ENCODE data around the gene FASN. TPM values are rescaled to one million over a fixed set of nuclear protein-coding genes. Genes with fewer than 3 reads are reported as not detected.
"Not testable (repeated sequence)": the region's sequence is repeated elsewhere in the genome, so short reads cannot be mapped to it uniquely, and the experiment has no call there.

The FASN gene
- polyA plus RNA-seq, 2 of the 4 experiments (the other 2 are of a cell fraction) = 12.9 to 169 TPM

DNA sequence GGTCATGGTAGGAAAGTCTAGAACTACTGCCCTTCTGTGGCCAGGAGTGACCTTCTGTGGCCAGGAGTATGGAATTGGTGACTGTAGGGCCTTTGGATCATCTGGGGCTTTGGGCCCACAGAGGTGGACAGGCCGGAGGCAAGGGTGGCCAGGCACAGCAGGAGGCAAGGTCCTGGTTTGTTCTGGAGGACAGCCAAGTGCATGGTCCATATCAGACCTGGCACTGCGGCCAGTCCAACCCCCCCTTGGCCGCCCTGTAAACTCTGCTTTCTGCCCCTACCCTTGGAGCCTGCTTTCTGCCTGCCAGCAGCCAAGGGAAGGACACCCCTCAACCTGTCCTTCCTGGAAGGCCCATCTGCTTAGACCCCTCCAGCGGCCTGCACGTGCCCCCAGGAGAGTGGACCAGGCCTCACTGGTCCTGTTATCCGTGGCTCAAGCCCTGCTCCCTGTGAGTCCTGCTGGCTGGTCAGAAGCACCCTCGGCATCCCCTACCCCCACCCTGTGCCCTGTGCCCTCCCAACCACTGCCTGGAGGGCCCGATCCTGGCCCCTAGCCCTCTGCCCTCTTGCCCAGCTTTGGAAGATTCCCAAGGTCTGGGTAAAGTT is 58.2 kb downstream of the FASN start:
- FAIRE-seq (no peak), DNase-seq (ENCODE audit: low read depth in 1 of 2, low spot score in 1 of 2) (no peak), ATAC-seq (no peak)
- Histone ChIP-seq H3K27ac (no peak overlapping the region), H3K4me3 (no peak overlapping the region), H3K4me2 (no peak overlapping the region), H3K9me3 (no peaks in the 10 kb centered on the region), H3K4me1 (peaks cover 8% of the 10 kb centered on the region; the same call in 2 of the 3 replicates)
- 80% methylated on average over 8 of the region's 8 CpGs for WGBS (ENCODE audit: missing lambda C conversion rate)
- ChIA-PET POLR2A (no interaction called here), CTCF (interaction anchor here (0.7 to 4.4 kb wide), 7 partner anchors 11 to 163 kb away, joined by 3 to 59 read pairs (median 4); partner anchors contain the start of gene RAC3)
- no peak for TF ChIP-seq MYC (IDR thresholded peaks at IDR 0.05; ENCODE audit: borderline replicate concordance, low read length)
- TF ChIP-seq JUNB (IDR thresholded peaks at IDR 0.05) = no peak
- no peak for TF ChIP-seq EHMT2 (IDR thresholded peaks at IDR 0.05; ENCODE audit: low read depth)
- no peak for TF ChIP-seq RNF2 (IDR thresholded peaks at IDR 0.05; ENCODE audit: borderline replicate concordance, low read depth)
- TF ChIP-seq EP300 (IDR thresholded peaks at IDR 0.05) = no peak
- TF ChIP-seq RAD21 (conservative IDR thresholded peaks at IDR 0.05 in 1 of 2, IDR thresholded peaks at IDR 0.05 in 1 of 2) = no peak
- no peak for TF ChIP-seq ZSCAN20 (CRISPR knock-in tag; IDR thresholded peaks at IDR 0.05)
- TF ChIP-seq, protein P1, sequence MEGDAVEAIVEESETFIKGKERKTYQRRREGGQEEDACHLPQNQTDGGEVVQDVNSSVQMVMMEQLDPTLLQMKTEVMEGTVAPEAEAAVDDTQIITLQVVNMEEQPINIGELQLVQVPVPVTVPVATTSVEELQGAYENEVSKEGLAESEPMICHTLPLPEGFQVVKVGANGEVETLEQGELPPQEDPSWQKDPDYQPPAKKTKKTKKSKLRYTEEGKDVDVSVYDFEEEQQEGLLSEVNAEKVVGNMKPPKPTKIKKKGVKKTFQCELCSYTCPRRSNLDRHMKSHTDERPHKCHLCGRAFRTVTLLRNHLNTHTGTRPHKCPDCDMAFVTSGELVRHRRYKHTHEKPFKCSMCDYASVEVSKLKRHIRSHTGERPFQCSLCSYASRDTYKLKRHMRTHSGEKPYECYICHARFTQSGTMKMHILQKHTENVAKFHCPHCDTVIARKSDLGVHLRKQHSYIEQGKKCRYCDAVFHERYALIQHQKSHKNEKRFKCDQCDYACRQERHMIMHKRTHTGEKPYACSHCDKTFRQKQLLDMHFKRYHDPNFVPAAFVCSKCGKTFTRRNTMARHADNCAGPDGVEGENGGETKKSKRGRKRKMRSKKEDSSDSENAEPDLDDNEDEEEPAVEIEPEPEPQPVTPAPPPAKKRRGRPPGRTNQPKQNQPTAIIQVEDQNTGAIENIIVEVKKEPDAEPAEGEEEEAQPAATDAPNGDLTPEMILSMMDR (IDR thresholded peaks at IDR 0.05) = no peak
- TF ChIP-seq, protein P2, sequence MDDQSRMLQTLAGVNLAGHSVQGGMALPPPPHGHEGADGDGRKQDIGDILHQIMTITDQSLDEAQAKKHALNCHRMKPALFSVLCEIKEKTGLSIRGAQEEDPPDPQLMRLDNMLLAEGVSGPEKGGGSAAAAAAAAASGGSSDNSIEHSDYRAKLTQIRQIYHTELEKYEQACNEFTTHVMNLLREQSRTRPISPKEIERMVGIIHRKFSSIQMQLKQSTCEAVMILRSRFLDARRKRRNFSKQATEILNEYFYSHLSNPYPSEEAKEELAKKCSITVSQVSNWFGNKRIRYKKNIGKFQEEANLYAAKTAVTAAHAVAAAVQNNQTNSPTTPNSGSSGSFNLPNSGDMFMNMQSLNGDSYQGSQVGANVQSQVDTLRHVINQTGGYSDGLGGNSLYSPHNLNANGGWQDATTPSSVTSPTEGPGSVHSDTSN (IDR thresholded peaks at IDR 0.05) = no peak
- TF ChIP-seq EHF (CRISPR knock-in tag; IDR thresholded peaks at IDR 0.05) = no peak
- TF ChIP-seq NR3C1 (IDR thresholded peaks at IDR 0.05) = no peak
- TF ChIP-seq GATA3 (IDR thresholded peaks at IDR 0.05; ENCODE audit: borderline replicate concordance) = no peak

DNA sequence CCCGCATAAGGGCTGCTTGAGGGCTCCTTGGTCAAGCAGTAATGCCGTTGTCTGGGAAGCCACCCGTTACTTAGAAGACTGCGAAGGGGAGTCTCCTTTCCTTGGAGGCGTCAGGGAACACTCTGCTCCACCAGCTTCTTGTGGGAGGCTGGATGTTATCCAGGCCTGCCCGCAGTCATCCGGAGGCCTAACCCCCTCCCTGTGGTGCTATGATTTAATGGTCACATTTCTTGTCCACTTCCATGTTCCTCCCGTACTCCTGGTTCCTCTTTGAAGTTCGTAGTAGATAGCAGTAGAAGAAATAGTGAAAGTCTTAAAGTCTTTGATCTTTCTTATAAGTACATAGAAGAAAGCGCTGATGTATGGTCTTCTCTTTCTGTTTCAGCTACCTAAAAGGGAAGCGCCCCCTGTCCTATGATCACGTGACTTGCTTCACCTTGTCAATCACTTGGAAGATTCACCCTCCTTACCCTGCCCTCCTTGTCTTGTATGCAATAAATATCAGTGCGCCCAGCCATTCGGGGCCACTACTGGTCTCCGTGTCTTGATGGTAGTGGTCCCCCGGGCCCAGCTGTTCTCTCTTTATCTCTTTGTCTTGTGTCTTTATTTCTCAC is 59.1 kb downstream of the FASN start:
- H3K27ac ChIP-seq; ATAC-seq; DNase-seq (ENCODE audit: low read depth in 1 of 2, low spot score in 1 of 2); FAIRE-seq; H3K4me1 ChIP-seq; H3K9me3 ChIP-seq; H3K4me3 ChIP-seq; POLR2A ChIA-PET; H3K4me2 ChIP-seq: not testable (repeated sequence)
- CTCF ChIA-PET = interaction anchor here (0.7 to 4.4 kb wide), 10 partner anchors 10 to 133 kb away, joined by 3 to 59 read pairs (median 6); partner anchors contain the start of genes GPS1 and RAC3
- WGBS (ENCODE audit: missing lambda C conversion rate) = 82% methylated on average over 16 of the region's 16 CpGs

DNA sequence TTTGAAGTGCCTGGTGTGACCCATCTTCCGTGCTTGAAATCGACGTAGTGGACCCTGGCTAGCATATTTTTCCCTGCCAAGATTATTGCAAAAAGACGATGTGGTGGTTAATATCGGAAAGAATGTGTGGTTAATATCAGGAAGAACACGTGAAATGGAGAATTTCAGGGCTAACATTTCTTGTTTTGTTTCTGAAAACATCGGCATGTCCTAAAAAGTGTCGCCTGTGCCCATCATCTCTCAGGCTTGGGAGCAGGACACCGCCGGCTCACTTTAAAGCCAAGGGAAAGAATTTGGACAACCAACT is 60.2 kb downstream of the FASN start:
- POLR2A ChIA-PET = interaction anchor here (0.6 to 1.4 kb wide), 14 partner anchors 9 to 168 kb away, joined by 3 to 38 read pairs (median 4); partner anchors contain the start of genes CENPX, FASN, GPS1 and LRRC45
- DNase-seq (ENCODE audit: low read depth in 1 of 2, low spot score in 1 of 2) (no peak), ATAC-seq (no peak), FAIRE-seq (no peak)
- 3% methylated on average over 10 of the region's 10 CpGs for WGBS (ENCODE audit: missing lambda C conversion rate)
- CTCF ChIA-PET = interaction anchor here (0.6 to 4.4 kb wide), 35 partner anchors 9 to 198 kb away, joined by 3 to 59 read pairs (median 4); partner anchors contain the start of genes CENPX, DUS1L, GPS1 and LRRC45
- peak overlapping the region; percentile 83 for H3K4me2 ChIP-seq
- no peak; the same call in 1 of the 2 replicates for TF ChIP-seq TFCP2L1 (CRISPR knock-in tag; IDR thresholded peaks at IDR 0.05)
- no peak for TF ChIP-seq HOXA7 (CRISPR knock-in tag; IDR thresholded peaks at IDR 0.05)
- no peak for TF ChIP-seq EP300 (IDR thresholded peaks at IDR 0.05)
- no peak for TF ChIP-seq KDM5A (IDR thresholded peaks at IDR 0.05)
- TF ChIP-seq CHD4 (IDR thresholded peaks at IDR 0.05; ENCODE audit: borderline replicate concordance) = no peak
- TF ChIP-seq, protein P3, sequence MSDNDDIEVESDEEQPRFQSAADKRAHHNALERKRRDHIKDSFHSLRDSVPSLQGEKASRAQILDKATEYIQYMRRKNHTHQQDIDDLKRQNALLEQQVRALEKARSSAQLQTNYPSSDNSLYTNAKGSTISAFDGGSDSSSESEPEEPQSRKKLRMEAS (IDR thresholded peaks at IDR 0.05) = no peak; the same call in 1 of the 2 replicates
- no peak for TF ChIP-seq RAD21 (conservative IDR thresholded peaks at IDR 0.05 in 1 of 2, IDR thresholded peaks at IDR 0.05 in 1 of 2)
- no peak for TF ChIP-seq RFX5 (IDR thresholded peaks at IDR 0.05)
- TF ChIP-seq, protein P1 (IDR thresholded peaks at IDR 0.05) = no peak
- TF ChIP-seq, protein P4, sequence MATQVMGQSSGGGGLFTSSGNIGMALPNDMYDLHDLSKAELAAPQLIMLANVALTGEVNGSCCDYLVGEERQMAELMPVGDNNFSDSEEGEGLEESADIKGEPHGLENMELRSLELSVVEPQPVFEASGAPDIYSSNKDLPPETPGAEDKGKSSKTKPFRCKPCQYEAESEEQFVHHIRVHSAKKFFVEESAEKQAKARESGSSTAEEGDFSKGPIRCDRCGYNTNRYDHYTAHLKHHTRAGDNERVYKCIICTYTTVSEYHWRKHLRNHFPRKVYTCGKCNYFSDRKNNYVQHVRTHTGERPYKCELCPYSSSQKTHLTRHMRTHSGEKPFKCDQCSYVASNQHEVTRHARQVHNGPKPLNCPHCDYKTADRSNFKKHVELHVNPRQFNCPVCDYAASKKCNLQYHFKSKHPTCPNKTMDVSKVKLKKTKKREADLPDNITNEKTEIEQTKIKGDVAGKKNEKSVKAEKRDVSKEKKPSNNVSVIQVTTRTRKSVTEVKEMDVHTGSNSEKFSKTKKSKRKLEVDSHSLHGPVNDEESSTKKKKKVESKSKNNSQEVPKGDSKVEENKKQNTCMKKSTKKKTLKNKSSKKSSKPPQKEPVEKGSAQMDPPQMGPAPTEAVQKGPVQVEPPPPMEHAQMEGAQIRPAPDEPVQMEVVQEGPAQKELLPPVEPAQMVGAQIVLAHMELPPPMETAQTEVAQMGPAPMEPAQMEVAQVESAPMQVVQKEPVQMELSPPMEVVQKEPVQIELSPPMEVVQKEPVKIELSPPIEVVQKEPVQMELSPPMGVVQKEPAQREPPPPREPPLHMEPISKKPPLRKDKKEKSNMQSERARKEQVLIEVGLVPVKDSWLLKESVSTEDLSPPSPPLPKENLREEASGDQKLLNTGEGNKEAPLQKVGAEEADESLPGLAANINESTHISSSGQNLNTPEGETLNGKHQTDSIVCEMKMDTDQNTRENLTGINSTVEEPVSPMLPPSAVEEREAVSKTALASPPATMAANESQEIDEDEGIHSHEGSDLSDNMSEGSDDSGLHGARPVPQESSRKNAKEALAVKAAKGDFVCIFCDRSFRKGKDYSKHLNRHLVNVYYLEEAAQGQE (IDR thresholded peaks at IDR 0.05) = no peak
- no peak for TF ChIP-seq ZC3H11A (IDR thresholded peaks at IDR 0.05)
- TF ChIP-seq POLR2A (IDR thresholded peaks at IDR 0.05; ENCODE audit: low read length) = no peak
- no peak for TF ChIP-seq JUN (IDR thresholded peaks at IDR 0.05)
- TF ChIP-seq ZSCAN20 (CRISPR knock-in tag; IDR thresholded peaks at IDR 0.05) = no peak
- H3K27ac ChIP-seq = peak overlapping the region in 1 of 2 experiments; percentile 32; a peak in 2 of 6 replicates
- peak overlapping the region; percentile 52 for H3K4me3 ChIP-seq
- H3K4me1 ChIP-seq = peaks cover 8% of the 10 kb centered on the region; the same call in 2 of the 3 replicates
- H3K9me3 ChIP-seq = no peaks in the 10 kb centered on the region

Measured in A549 (cell line).